Sigmoid colon (tissue), 4 donors: ENCODE data around the gene REPS1.

Experiments
- EP300 ChIP-seq, 4 donors: sonication (generic); formaldehyde crosslinking; IDR thresholded peaks; one replicate each; pipeline ENCODE4 v1.6.1; 2017; ENCODE audit warnings: antibody characterized with exemption in 4 of 4
- TF ChIP-seq, protein P1 (sequence below), 4 experiments: fragments of 450-650 bp in 3 of 4; fragments of 200-600 bp in 1 of 4; IDR thresholded peaks; one replicate each; pipeline ENCODE4 v1.5.1; 2016 to 2019; ENCODE audit warnings: antibody characterized with exemption in 4 of 4, mild to moderate bottlenecking in 3 of 4, moderate library complexity in 2 of 4

- TF ChIP-seq, protein P1, sequence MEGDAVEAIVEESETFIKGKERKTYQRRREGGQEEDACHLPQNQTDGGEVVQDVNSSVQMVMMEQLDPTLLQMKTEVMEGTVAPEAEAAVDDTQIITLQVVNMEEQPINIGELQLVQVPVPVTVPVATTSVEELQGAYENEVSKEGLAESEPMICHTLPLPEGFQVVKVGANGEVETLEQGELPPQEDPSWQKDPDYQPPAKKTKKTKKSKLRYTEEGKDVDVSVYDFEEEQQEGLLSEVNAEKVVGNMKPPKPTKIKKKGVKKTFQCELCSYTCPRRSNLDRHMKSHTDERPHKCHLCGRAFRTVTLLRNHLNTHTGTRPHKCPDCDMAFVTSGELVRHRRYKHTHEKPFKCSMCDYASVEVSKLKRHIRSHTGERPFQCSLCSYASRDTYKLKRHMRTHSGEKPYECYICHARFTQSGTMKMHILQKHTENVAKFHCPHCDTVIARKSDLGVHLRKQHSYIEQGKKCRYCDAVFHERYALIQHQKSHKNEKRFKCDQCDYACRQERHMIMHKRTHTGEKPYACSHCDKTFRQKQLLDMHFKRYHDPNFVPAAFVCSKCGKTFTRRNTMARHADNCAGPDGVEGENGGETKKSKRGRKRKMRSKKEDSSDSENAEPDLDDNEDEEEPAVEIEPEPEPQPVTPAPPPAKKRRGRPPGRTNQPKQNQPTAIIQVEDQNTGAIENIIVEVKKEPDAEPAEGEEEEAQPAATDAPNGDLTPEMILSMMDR (IDR thresholded peaks at IDR 0.05), result no peak
- TF ChIP-seq EP300 (IDR thresholded peaks at IDR 0.05), result no peak
Observed at GRCh38 chr6:138964012-138964411, 24.0 kb downstream of the REPS1 start.
